ENCODE results near the gene RAB11FIP3.
"Not testable (repeated sequence)": the region's sequence is repeated elsewhere in the genome, so short reads cannot be mapped to it uniquely, and the experiment has no call there.

Gene RAB11FIP3

GRCh38 chr16:503150-504071 is 78.0 kb downstream of the RAB11FIP3 start:
- no peak for TF ChIP-seq CTCF (IDR thresholded peaks at IDR 0.05; ENCODE audit: insufficient read depth, missing control alignments)
- FAIRE-seq (no peak), DNase-seq (ENCODE audit: insufficient read length, low spot score) (no peak)

GRCh38 chr16:505479-506245 is 80.2 kb downstream of the RAB11FIP3 start:
- FAIRE-seq (no peak), DNase-seq (ENCODE audit: insufficient read length, low spot score) (no peak)
- no peak for TF ChIP-seq CTCF (IDR thresholded peaks at IDR 0.05; ENCODE audit: insufficient read depth, missing control alignments)

DNA sequence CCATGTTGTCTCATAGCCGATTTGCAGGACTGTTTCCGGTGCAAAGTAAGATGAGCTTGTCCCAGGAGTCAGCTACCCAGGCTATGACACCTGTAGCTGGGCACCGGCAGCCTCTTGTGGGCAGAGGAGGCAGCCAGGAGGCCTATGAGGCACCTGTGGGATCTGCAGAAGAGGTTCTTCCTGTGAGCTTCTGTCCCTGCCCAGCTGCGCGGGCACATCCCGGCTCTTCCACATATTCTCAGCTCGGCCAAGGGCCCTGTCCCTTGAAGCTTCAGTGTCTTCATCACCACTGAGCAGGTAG is 80.7 kb downstream of the RAB11FIP3 start:
- FAIRE-seq (no peak), DNase-seq (ENCODE audit: insufficient read length, low spot score) (no peak)
- TF ChIP-seq CTCF (IDR thresholded peaks at IDR 0.05; ENCODE audit: insufficient read depth, missing control alignments), result no peak

DNA sequence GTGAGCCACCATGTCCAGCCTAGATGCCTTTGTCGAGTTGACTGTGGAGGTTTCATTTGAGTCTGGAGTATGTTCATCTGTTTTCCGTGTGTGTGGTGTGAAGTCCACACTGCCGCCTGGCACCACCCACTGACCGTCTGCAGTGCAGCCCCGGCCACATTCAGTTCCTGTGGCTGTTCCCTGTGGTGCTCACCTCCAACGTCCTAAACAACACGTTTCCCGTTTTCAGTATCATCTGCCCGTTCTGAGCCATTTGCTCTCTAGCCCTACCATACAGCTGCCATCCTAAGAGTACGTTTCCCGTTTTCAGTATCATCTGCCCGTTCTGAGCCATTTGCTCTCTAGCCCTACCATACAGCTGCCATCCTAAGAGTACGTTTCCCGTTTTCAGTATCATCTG is 82.1 kb downstream of the RAB11FIP3 start:
- not testable (repeated sequence) for DNase-seq (ENCODE audit: insufficient read length, low spot score); FAIRE-seq

- DNase-seq (ENCODE audit: insufficient read length, low spot score), result no peak
- TF ChIP-seq CTCF (IDR thresholded peaks at IDR 0.05; ENCODE audit: insufficient read depth, missing control alignments), result no peak
- no peak for FAIRE-seq
Observed at GRCh38 chr16:507996-508395, 82.5 kb downstream of the RAB11FIP3 start.

GRCh38 chr16:508884-509736 is 83.7 kb downstream of the RAB11FIP3 start:
- no peak for DNase-seq (ENCODE audit: insufficient read length, low spot score)
- no peak for TF ChIP-seq CTCF (IDR thresholded peaks at IDR 0.05; ENCODE audit: insufficient read depth, missing control alignments)
- FAIRE-seq, result no peak

GRCh38 chr16:510066-510825 is 84.8 kb downstream of the RAB11FIP3 start:
- TF ChIP-seq CTCF (IDR thresholded peaks at IDR 0.05; ENCODE audit: insufficient read depth, missing control alignments), result no peak
- FAIRE-seq (no peak), DNase-seq (ENCODE audit: insufficient read length, low spot score) (no peak)
